ENCODE results near the gene CSPG4. TPM values are rescaled to one million over a fixed set of nuclear protein-coding genes. Genes with fewer than 3 reads are reported as not detected.

CSPG4 gene
- total RNA-seq, 1 experiment from 2014 or later = not detected

GRCh38 chr15:75646112-75646943 lies 66.3 kb downstream of the CSPG4 start:
- H3K9ac ChIP-seq (ENCODE audit: low read length) = no peak overlapping the region
- H3K4me2 ChIP-seq (ENCODE audit: low read depth, low read length, poor library complexity, severe bottlenecking) = no peak overlapping the region

GRCh38 chr15:75644376-75644775 lies 68.3 kb downstream of the CSPG4 start:
- Histone ChIP-seq H3K4me2 (ENCODE audit: low read depth, low read length, poor library complexity, severe bottlenecking) (no peak overlapping the region), H3K4me1 (ENCODE audit: low read length) (peaks cover 27% of the 10 kb centered on the region), H3K4me3 (ENCODE audit: low read length) (no peak overlapping the region), H3K9me2 (replicated peaks; ENCODE audit: insufficient read depth, low read length) (no peaks in the 10 kb centered on the region), H2AFZ (ENCODE audit: low read length) (no peak overlapping the region), H3K79me2 (ENCODE audit: low read length) (peaks cover 5% of the 10 kb centered on the region), H3K36me3 (ENCODE audit: insufficient read depth, low read length) (no peaks in the 10 kb centered on the region), H3K9me3 (ENCODE audit: low read length) (no peaks in the 10 kb centered on the region), H3K9ac (ENCODE audit: low read length) (no peak overlapping the region), H4K20me1 (ENCODE audit: insufficient read depth, low read depth, low read length) (peaks cover 2% of the 10 kb centered on the region; the same call in 1 of the 2 replicates), H3K27ac (ENCODE audit: low read length) (no peak overlapping the region), H3K27me3 (ENCODE audit: low read length) (no peaks in the 10 kb centered on the region)
- DNase-seq = no peak

More at GRCh38 chr15:75646112-75646943, 66.3 kb downstream of the CSPG4 start:
- no peaks in the 10 kb centered on the region for H3K79me2 ChIP-seq (ENCODE audit: low read length)
- no peak for DNase-seq
- H3K4me3 ChIP-seq (ENCODE audit: low read length) = no peak overlapping the region
- no peaks in the 10 kb centered on the region for H3K36me3 ChIP-seq (ENCODE audit: insufficient read depth, low read length)
- H4K20me1 ChIP-seq (ENCODE audit: insufficient read depth, low read depth, low read length) = no peaks in the 10 kb centered on the region
- no peaks in the 10 kb centered on the region for H3K9me2 ChIP-seq (replicated peaks; ENCODE audit: insufficient read depth, low read length)
- no peak overlapping the region for H2AFZ ChIP-seq (ENCODE audit: low read length)
- no peak overlapping the region for H3K27ac ChIP-seq (ENCODE audit: low read length)
- H3K4me1 ChIP-seq (ENCODE audit: low read length) = peaks cover 16% of the 10 kb centered on the region
- H3K27me3 ChIP-seq (ENCODE audit: low read length) = no peaks in the 10 kb centered on the region
- H3K9me3 ChIP-seq (ENCODE audit: low read length) = no peaks in the 10 kb centered on the region

- Histone ChIP-seq H2AFZ (ENCODE audit: low read length) (no peak overlapping the region), H3K4me2 (ENCODE audit: low read depth, low read length, poor library complexity, severe bottlenecking) (no peak overlapping the region), H4K20me1 (ENCODE audit: insufficient read depth, low read depth, low read length) (peaks cover 21% of the 10 kb centered on the region), H3K79me2 (ENCODE audit: low read length) (peaks cover 24% of the 10 kb centered on the region), H3K27ac (ENCODE audit: low read length) (no peak overlapping the region), H3K9ac (ENCODE audit: low read length) (no peak overlapping the region), H3K4me3 (ENCODE audit: low read length) (no peak overlapping the region), H3K4me1 (ENCODE audit: low read length) (peaks cover 38% of the 10 kb centered on the region), H3K27me3 (ENCODE audit: low read length) (no peaks in the 10 kb centered on the region), H3K36me3 (ENCODE audit: insufficient read depth, low read length) (no peaks in the 10 kb centered on the region), H3K9me2 (replicated peaks; ENCODE audit: insufficient read depth, low read length) (no peaks in the 10 kb centered on the region), H3K9me3 (ENCODE audit: low read length) (no peaks in the 10 kb centered on the region)
- peak; percentile 74 for DNase-seq
Observed at GRCh38 chr15:75641603-75642002, 71.0 kb downstream of the CSPG4 start.

GRCh38 chr15:75641179-75641503 lies 71.5 kb downstream of the CSPG4 start:
- Histone ChIP-seq H3K9me2 (replicated peaks; ENCODE audit: insufficient read depth, low read length) (no peaks in the 10 kb centered on the region), H3K9me3 (ENCODE audit: low read length) (no peaks in the 10 kb centered on the region), H3K36me3 (ENCODE audit: insufficient read depth, low read length) (no peaks in the 10 kb centered on the region), H3K79me2 (ENCODE audit: low read length) (peaks cover 24% of the 10 kb centered on the region), H3K27ac (ENCODE audit: low read length) (peak overlapping the region; percentile 86), H3K4me2 (ENCODE audit: low read depth, low read length, poor library complexity, severe bottlenecking) (peak overlapping the region; percentile 92), H2AFZ (ENCODE audit: low read length) (no peak overlapping the region), H4K20me1 (ENCODE audit: insufficient read depth, low read depth, low read length) (peaks cover 21% of the 10 kb centered on the region), H3K4me3 (ENCODE audit: low read length) (peak overlapping the region; percentile 92), H3K9ac (ENCODE audit: low read length) (peak overlapping the region; percentile 94), H3K27me3 (ENCODE audit: low read length) (no peaks in the 10 kb centered on the region), H3K4me1 (ENCODE audit: low read length) (peaks cover 37% of the 10 kb centered on the region)
- DNase-seq = peak; percentile 56

GRCh38 chr15:75640483-75641178 lies 72.0 kb downstream of the CSPG4 start:
- peak; percentile 86 for DNase-seq
- H3K36me3 ChIP-seq (ENCODE audit: insufficient read depth, low read length) = no peaks in the 10 kb centered on the region
- H3K4me1 ChIP-seq (ENCODE audit: low read length) = peaks cover 35% of the 10 kb centered on the region
- no peaks in the 10 kb centered on the region for H3K9me3 ChIP-seq (ENCODE audit: low read length)
- peak overlapping the region; percentile 92 for H3K4me2 ChIP-seq (ENCODE audit: low read depth, low read length, poor library complexity, severe bottlenecking)
- H2AFZ ChIP-seq (ENCODE audit: low read length) = peak overlapping the region; percentile 47; the same call in 1 of the 2 replicates
- peak overlapping the region; percentile 94 for H3K9ac ChIP-seq (ENCODE audit: low read length)
- H4K20me1 ChIP-seq (ENCODE audit: insufficient read depth, low read depth, low read length) = peaks cover 21% of the 10 kb centered on the region
- H3K9me2 ChIP-seq (replicated peaks; ENCODE audit: insufficient read depth, low read length) = no peaks in the 10 kb centered on the region
- H3K4me3 ChIP-seq (ENCODE audit: low read length) = peak overlapping the region; percentile 92
- peaks cover 24% of the 10 kb centered on the region for H3K79me2 ChIP-seq (ENCODE audit: low read length)
- no peaks in the 10 kb centered on the region for H3K27me3 ChIP-seq (ENCODE audit: low read length)
- peak overlapping the region; percentile 86 for H3K27ac ChIP-seq (ENCODE audit: low read length)

GRCh38 chr15:75639709-75640482 lies 72.8 kb downstream of the CSPG4 start, which contains the start of gene IMP3:
IMP3 (minus strand) TSS chr15:75640224; CDS start chr15:75640168, 56 bp downstream.
- DNase-seq = peak; percentile 99
- H3K27me3 ChIP-seq (ENCODE audit: low read length) = no peaks in the 10 kb centered on the region
- no peaks in the 10 kb centered on the region for H3K9me3 ChIP-seq (ENCODE audit: low read length)
- peaks cover 24% of the 10 kb centered on the region for H3K79me2 ChIP-seq (ENCODE audit: low read length)
- H3K9ac ChIP-seq (ENCODE audit: low read length) = peak within 1 kb of the TSS; percentile 94
- peaks cover 21% of the 10 kb centered on the region for H4K20me1 ChIP-seq (ENCODE audit: insufficient read depth, low read depth, low read length)
- H3K4me3 ChIP-seq (ENCODE audit: low read length) = peak within 1 kb of the TSS; percentile 92
- peak within 1 kb of the TSS; percentile 49; the same call in 1 of the 2 replicates for H2AFZ ChIP-seq (ENCODE audit: low read length)
- peaks cover 35% of the 10 kb centered on the region for H3K4me1 ChIP-seq (ENCODE audit: low read length)
- H3K27ac ChIP-seq (ENCODE audit: low read length) = peak within 1 kb of the TSS; percentile 86
- no peaks in the 10 kb centered on the region for H3K9me2 ChIP-seq (replicated peaks; ENCODE audit: insufficient read depth, low read length)
- H3K4me2 ChIP-seq (ENCODE audit: low read depth, low read length, poor library complexity, severe bottlenecking) = peak within 1 kb of the TSS; percentile 92
- no peaks in the 10 kb centered on the region for H3K36me3 ChIP-seq (ENCODE audit: insufficient read depth, low read length)

- H3K79me2 ChIP-seq (ENCODE audit: low read length) = peaks cover 24% of the 10 kb centered on the region
- no peaks in the 10 kb centered on the region for H3K27me3 ChIP-seq (ENCODE audit: low read length)
- H3K27ac ChIP-seq (ENCODE audit: low read length) = peak overlapping the region; percentile 67
- H3K9me2 ChIP-seq (replicated peaks; ENCODE audit: insufficient read depth, low read length) = no peaks in the 10 kb centered on the region
- peak overlapping the region; percentile 92 for H3K4me3 ChIP-seq (ENCODE audit: low read length)
- DNase-seq = no peak
- no peaks in the 10 kb centered on the region for H3K36me3 ChIP-seq (ENCODE audit: insufficient read depth, low read length)
- H3K4me1 ChIP-seq (ENCODE audit: low read length) = peaks cover 38% of the 10 kb centered on the region
- peak overlapping the region; percentile 92 for H3K4me2 ChIP-seq (ENCODE audit: low read depth, low read length, poor library complexity, severe bottlenecking)
- no peaks in the 10 kb centered on the region for H3K9me3 ChIP-seq (ENCODE audit: low read length)
- H4K20me1 ChIP-seq (ENCODE audit: insufficient read depth, low read depth, low read length) = peaks cover 21% of the 10 kb centered on the region
- peak overlapping the region; percentile 94 for H3K9ac ChIP-seq (ENCODE audit: low read length)
- no peak overlapping the region for H2AFZ ChIP-seq (ENCODE audit: low read length)
Observed at GRCh38 chr15:75639191-75639708, 73.4 kb downstream of the CSPG4 start.
